ENCODE data around the gene SPNS2.

GRCh38 chr17:4522661-4523060, 24.0 kb downstream of the SPNS2 start:
- TF ChIP-seq CTCF (IDR thresholded peaks at IDR 0.05) (no peak), POLR2A (IDR thresholded peaks at IDR 0.05) (no peak)
